Activated naive CD8-positive, alpha-beta T cell treated with anti-CD3 and anti-CD28 coated beads, Interleukin-2, amount 10 ng/mL, durations not matched to agents 7 days and 5 days (primary cell): ENCODE results near the gene WWTR1. TPM values are rescaled to one million over a fixed set of nuclear protein-coding genes. Genes with fewer than 3 reads are reported as not detected.

ENCODE experiments used
- ATAC-seq: fragments of 150-1000 bp; cut with Tn5 transposase; one replicate; pipeline ENCODE4 v1.10.0; 2021; ENCODE audit warnings: low read depth, moderate library complexity
- POLR2A ChIA-PET: fragments of 350-600 bp; sonication (Branson Sonifier 250); formaldehyde crosslinking; loops from one replicate; lab custom pipeline; 2021; ENCODE audit warnings: antibody characterized with exemption; lab: Charles Lee
- DNase-seq: peaks from one replicate; pipeline ENCODE4 v3.0.0; 2021
- H3K27ac Mint-ChIP-seq: one replicate; pipeline ENCODE4 v1.8.0; 2022; ENCODE audit warnings: mild to moderate bottlenecking, mixed read lengths
- H3K27me3 Mint-ChIP-seq: one replicate; pipeline ENCODE4 v1.8.0; 2022; ENCODE audit warnings: mild to moderate bottlenecking, moderate library complexity, mixed read lengths
- H3K36me3 Mint-ChIP-seq: one replicate; pipeline ENCODE4 v1.8.0; 2021; ENCODE audit warnings: mild to moderate bottlenecking, mixed read lengths
- H3K4me1 Mint-ChIP-seq: one replicate; pipeline ENCODE4 v1.8.0; 2021; ENCODE audit warnings: mixed read lengths
- H3K4me3 Mint-ChIP-seq: one replicate; pipeline ENCODE4 v1.8.0; 2022; ENCODE audit warnings: mild to moderate bottlenecking, moderate library complexity, mixed read lengths
- H3K9me3 Mint-ChIP-seq: one replicate; pipeline ENCODE4 v1.8.0; 2021; ENCODE audit warnings: mixed read lengths
- total RNA-seq, 2 experiments: library from RNA; stranded (reverse); gene quantifications; one replicate each; pipeline ENCODE4 v1.2.3, GENCODE V29; 2021

WWTR1 gene
- total RNA-seq, 2 experiments from 2014 or later, result 0.55 to 0.79 TPM

- H3K9me3 Mint-ChIP-seq, result no peaks in the 10 kb centered on the region
- no peaks in the 10 kb centered on the region for H3K36me3 Mint-ChIP-seq
- POLR2A ChIA-PET, result no interaction called here
- peaks cover 3% of the 10 kb centered on the region for H3K4me1 Mint-ChIP-seq
- no peak overlapping the region for H3K4me3 Mint-ChIP-seq
- H3K27me3 Mint-ChIP-seq, result peaks cover 9% of the 10 kb centered on the region
- ATAC-seq (no peak), DNase-seq (no peak)
- no peak overlapping the region for H3K27ac Mint-ChIP-seq
Measured at GRCh38 chr3:149626671-149627070, 31.2 kb downstream of the WWTR1 start.

GRCh38 chr3:149625795-149626194 is 32.0 kb downstream of the WWTR1 start:
- Mint-ChIP-seq H3K36me3 (no peaks in the 10 kb centered on the region), H3K4me1 (peaks cover 10% of the 10 kb centered on the region), H3K9me3 (no peaks in the 10 kb centered on the region), H3K27me3 (peaks cover 9% of the 10 kb centered on the region), H3K27ac (no peak overlapping the region), H3K4me3 (no peak overlapping the region)
- ATAC-seq, result no peak
- POLR2A ChIA-PET, result no interaction called here
- no peak for DNase-seq

- Mint-ChIP-seq H3K27me3 (peaks cover 13% of the 10 kb centered on the region), H3K27ac (no peak overlapping the region), H3K4me3 (no peak overlapping the region), H3K4me1 (peaks cover 16% of the 10 kb centered on the region), H3K36me3 (no peaks in the 10 kb centered on the region), H3K9me3 (no peaks in the 10 kb centered on the region)
- POLR2A ChIA-PET, result no interaction called here
- DNase-seq, result no peak
- ATAC-seq, result no peak
Measured at GRCh38 chr3:149623824-149624223, 34.0 kb downstream of the WWTR1 start.

- no peak for ATAC-seq
- DNase-seq, result no peak
- H3K36me3 Mint-ChIP-seq, result no peaks in the 10 kb centered on the region
- H3K9me3 Mint-ChIP-seq, result no peaks in the 10 kb centered on the region
- H3K4me3 Mint-ChIP-seq, result peak overlapping the region; percentile 39
- POLR2A ChIA-PET, result no interaction called here
- peaks cover 13% of the 10 kb centered on the region for H3K27me3 Mint-ChIP-seq
- H3K27ac Mint-ChIP-seq, result no peak overlapping the region
- H3K4me1 Mint-ChIP-seq, result peaks cover 18% of the 10 kb centered on the region
Measured at GRCh38 chr3:149621218-149622005, 36.4 kb downstream of the WWTR1 start.

GRCh38 chr3:149620291-149621020 is 37.4 kb downstream of the WWTR1 start:
- Mint-ChIP-seq H3K9me3 (no peaks in the 10 kb centered on the region), H3K4me3 (no peak overlapping the region), H3K36me3 (no peaks in the 10 kb centered on the region), H3K4me1 (peaks cover 18% of the 10 kb centered on the region), H3K27me3 (peaks cover 10% of the 10 kb centered on the region), H3K27ac (no peak overlapping the region)
- POLR2A ChIA-PET, result no interaction called here
- ATAC-seq (no peak), DNase-seq (no peak)

DNA sequence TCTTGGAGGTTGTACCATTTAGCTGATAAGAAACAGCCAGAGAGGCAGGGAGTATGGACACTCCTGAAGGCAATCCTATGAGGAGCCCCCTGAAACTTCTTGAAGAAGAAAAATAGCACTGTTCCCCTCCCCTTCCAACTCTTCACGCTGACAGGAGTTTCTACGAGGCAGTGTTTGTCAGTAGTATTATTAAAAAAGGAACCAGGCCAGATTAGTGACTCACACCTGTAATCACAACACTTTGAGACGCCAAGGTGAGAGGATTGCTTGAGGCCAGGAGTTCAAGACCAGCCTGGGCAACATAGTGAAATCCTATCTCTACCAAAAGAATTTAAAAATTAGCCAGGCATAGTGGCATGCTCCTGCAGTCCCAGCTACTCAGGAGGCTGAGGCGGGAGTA is 38.7 kb downstream of the WWTR1 start:
- POLR2A ChIA-PET, result no interaction called here
- ATAC-seq, result no peak

DNA sequence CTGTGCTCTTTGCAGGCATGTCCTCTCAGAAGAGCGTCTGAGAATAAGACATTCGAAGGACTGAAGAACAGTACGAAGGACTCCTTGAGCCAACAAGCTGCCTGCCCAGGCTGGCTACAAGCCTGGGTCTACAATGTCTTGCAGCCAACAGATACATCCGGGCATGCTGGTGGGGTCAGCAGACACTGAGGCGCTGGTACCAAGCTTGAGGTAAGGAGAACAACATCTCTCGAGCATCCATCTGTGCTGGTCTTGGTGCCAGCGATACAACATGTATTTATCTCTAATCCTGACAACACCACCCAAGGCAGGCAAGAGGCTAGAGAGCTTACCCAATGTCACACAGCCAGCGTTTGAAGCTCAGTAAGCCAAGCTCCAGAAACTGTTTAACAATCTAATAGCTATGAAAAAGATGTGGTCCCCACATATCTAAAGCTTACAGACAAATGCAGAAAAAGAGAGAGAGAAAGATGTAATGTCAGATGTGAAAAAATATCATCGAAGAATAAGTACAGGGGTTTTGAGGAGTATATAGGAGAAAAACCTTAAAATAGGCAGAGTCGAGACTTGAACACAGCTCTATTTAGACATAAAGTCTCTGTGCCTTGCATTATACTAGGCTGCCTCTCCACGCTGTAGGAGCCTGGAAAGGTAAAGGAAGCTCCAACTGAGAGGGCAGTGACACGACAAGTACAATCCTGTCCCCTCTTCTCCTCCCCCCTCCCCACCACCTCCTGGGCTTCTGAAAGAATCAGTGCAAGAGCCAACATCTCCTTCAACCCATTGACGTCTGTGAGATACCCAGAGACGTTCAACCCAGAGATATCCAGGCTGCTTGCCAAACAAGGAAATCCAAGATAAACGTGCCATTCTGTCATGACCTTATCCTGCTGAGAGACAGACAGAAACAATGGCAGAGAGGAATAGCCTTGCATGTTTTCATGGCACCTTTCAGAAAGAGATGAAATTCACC is 39.4 kb downstream of the WWTR1 start:
- Mint-ChIP-seq H3K36me3 (no peaks in the 10 kb centered on the region), H3K9me3 (no peaks in the 10 kb centered on the region), H3K27me3 (peaks cover 12% of the 10 kb centered on the region), H3K4me3 (no peak overlapping the region), H3K4me1 (peaks cover 15% of the 10 kb centered on the region), H3K27ac (no peak overlapping the region)
- ATAC-seq (no peak), DNase-seq (no peak)
- POLR2A ChIA-PET, result no interaction called here

More for the DNA sequence above, 38.7 kb downstream of the WWTR1 start:
- no peak for DNase-seq
- Mint-ChIP-seq H3K27me3 (peaks cover 10% of the 10 kb centered on the region), H3K4me3 (no peak overlapping the region), H3K4me1 (peaks cover 18% of the 10 kb centered on the region), H3K9me3 (no peaks in the 10 kb centered on the region), H3K27ac (no peak overlapping the region), H3K36me3 (no peaks in the 10 kb centered on the region)

- ATAC-seq (no peak), DNase-seq (no peak)
- Mint-ChIP-seq H3K9me3 (no peaks in the 10 kb centered on the region), H3K4me1 (peaks cover 7% of the 10 kb centered on the region), H3K4me3 (no peak overlapping the region), H3K36me3 (no peaks in the 10 kb centered on the region), H3K27me3 (peaks cover 10% of the 10 kb centered on the region), H3K27ac (no peak overlapping the region)
- POLR2A ChIA-PET, result no interaction called here
Measured at GRCh38 chr3:149615731-149616221, 42.0 kb downstream of the WWTR1 start.

DNA sequence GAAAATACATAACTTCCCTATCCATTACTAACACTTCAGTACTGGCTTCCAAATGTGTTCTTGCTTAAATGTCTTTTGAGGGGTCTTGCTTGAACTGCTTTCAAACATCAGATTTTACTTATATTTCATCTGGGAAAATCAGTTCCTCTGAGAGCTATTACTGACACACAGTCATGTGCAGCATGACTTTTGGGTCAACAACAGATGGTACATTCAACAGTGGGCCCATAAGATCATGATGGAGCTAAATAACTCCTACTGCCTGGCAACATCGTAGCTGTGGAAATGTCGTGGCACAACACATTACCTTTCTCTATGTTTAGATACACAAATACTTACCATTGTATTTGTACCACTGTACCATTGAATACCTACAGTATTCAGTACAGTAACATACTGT is 43.8 kb downstream of the WWTR1 start:
- DNase-seq (no peak), ATAC-seq (no peak)
- no peaks in the 10 kb centered on the region for H3K9me3 Mint-ChIP-seq
- POLR2A ChIA-PET, result no interaction called here
- no peak overlapping the region for H3K4me3 Mint-ChIP-seq
- no peak overlapping the region for H3K27ac Mint-ChIP-seq
- peaks cover 2% of the 10 kb centered on the region for H3K4me1 Mint-ChIP-seq
- H3K36me3 Mint-ChIP-seq, result no peaks in the 10 kb centered on the region
- peaks cover 11% of the 10 kb centered on the region for H3K27me3 Mint-ChIP-seq

GRCh38 chr3:149612456-149612855 is 45.4 kb downstream of the WWTR1 start:
- Mint-ChIP-seq H3K4me3 (no peak overlapping the region), H3K36me3 (no peaks in the 10 kb centered on the region), H3K4me1 (no peaks in the 10 kb centered on the region), H3K27me3 (peaks cover 8% of the 10 kb centered on the region), H3K27ac (no peak overlapping the region), H3K9me3 (no peaks in the 10 kb centered on the region)
- POLR2A ChIA-PET, result no interaction called here
- ATAC-seq, result no peak
- DNase-seq, result no peak

DNA sequence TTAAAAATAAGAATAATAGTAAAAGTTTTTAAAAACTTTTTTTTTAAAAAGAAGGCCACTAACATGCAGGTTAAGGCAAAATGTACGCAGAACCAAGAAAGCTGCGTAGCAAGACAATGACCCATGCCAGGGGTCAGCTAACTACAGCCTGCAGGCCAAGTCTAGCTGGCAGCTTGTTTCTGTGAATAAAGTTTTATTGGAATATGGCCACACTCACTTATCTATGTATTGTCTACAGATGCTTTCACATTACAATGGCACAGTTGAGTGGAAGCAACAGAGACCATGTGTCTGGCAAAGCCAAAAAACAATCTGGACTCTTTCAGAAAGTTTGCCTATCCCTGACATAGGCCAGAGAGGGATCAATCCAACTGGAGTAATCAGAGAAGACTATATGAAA is 46.7 kb downstream of the WWTR1 start:
- Mint-ChIP-seq H3K4me3 (no peak overlapping the region), H3K4me1 (no peaks in the 10 kb centered on the region), H3K27me3 (peaks cover 8% of the 10 kb centered on the region), H3K27ac (no peak overlapping the region), H3K36me3 (no peaks in the 10 kb centered on the region), H3K9me3 (no peaks in the 10 kb centered on the region)
- POLR2A ChIA-PET, result no interaction called here
- ATAC-seq (no peak), DNase-seq (no peak)

GRCh38 chr3:149610351-149611105 is 47.3 kb downstream of the WWTR1 start:
- POLR2A ChIA-PET, result no interaction called here
- no peak overlapping the region for H3K4me3 Mint-ChIP-seq
- H3K27me3 Mint-ChIP-seq, result peaks cover 8% of the 10 kb centered on the region
- H3K27ac Mint-ChIP-seq, result no peak overlapping the region
- no peak for DNase-seq
- no peaks in the 10 kb centered on the region for H3K36me3 Mint-ChIP-seq
- no peaks in the 10 kb centered on the region for H3K9me3 Mint-ChIP-seq
- no peak for ATAC-seq
- no peaks in the 10 kb centered on the region for H3K4me1 Mint-ChIP-seq
